ENCODE measurements around the gene SORCS1. TPM values are rescaled to one million over a fixed set of nuclear protein-coding genes. Genes with fewer than 3 reads are reported as not detected.

Gene SORCS1
- total RNA-seq, 2 experiments from 2014 or later, result not detected

DNA sequence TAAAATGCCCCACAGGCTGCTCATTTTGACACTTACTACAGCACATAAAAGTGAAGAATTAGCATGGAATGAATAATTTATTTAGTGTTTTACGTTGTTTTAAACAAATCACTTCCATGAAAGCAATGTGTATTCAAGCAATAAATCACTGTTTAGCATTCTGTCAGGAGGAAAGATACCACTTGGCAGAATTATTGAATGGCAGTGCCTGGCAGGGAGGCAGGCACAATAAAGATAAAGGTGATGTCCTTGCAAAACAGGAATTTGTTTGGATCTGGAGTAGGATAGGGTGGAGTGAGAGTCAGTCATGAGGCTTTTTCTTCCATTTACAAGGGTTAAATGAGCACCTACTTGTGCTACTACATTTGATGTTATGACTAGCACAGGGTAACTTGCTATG is 190.8 kb downstream of the SORCS1 start:
- Mint-ChIP-seq H3K9me3 (no peaks in the 10 kb centered on the region), H3K36me3 (ENCODE audit: low read depth) (no peaks in the 10 kb centered on the region), H3K4me1 (ENCODE audit: low read depth) (no peaks in the 10 kb centered on the region), H3K4me3 (no peak overlapping the region), H3K27ac (no peak overlapping the region), H3K27me3 (no peaks in the 10 kb centered on the region)
- DNase-seq, result no peak
- no peak for ATAC-seq
- CTCF ChIA-PET, result no interaction called here
- intact Hi-C loops (cut with micrococcal nuclease), result no loop called here
- POLR2A ChIA-PET, result no interaction called here
- no peak for TF ChIP-seq CTCF (IDR thresholded peaks at IDR 0.05)

GRCh38 chr10:106973288-106973687 is 191.2 kb downstream of the SORCS1 start:
- ATAC-seq, result no peak

DNA sequence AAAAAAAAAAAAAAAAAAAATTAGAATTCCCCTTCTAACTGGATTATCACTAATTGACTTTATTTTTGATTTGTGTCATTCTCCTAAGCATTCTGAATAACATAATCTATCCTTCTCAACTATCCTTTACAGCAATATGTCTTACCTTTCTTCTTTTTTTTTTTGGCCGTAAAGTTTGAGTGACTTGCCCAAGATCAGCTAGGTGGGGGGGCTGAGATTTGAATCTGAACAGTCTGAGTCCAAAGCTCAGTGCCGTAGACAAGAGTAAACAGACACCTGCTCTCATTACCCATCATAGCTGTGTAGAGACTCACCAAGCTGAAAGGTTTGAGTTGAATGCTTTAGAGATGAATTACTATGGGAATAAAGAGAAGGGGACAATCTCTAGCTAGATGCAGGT is 192.1 kb downstream of the SORCS1 start:
- H3K27me3 Mint-ChIP-seq, result no peaks in the 10 kb centered on the region
- POLR2A ChIA-PET, result no interaction called here
- CTCF ChIA-PET, result no interaction called here
- no peaks in the 10 kb centered on the region for H3K36me3 Mint-ChIP-seq (ENCODE audit: low read depth)
- no peak for TF ChIP-seq CTCF (IDR thresholded peaks at IDR 0.05)
- no peaks in the 10 kb centered on the region for H3K9me3 Mint-ChIP-seq
- no peak overlapping the region for H3K27ac Mint-ChIP-seq
- intact Hi-C loops (cut with micrococcal nuclease), result no loop called here
- ATAC-seq (no peak), DNase-seq (no peak)
- no peak overlapping the region for H3K4me3 Mint-ChIP-seq
- H3K4me1 Mint-ChIP-seq (ENCODE audit: low read depth), result no peaks in the 10 kb centered on the region

More at GRCh38 chr10:106973288-106973687, 191.2 kb downstream of the SORCS1 start:
- no peak overlapping the region for H3K27ac Mint-ChIP-seq
- H3K36me3 Mint-ChIP-seq (ENCODE audit: low read depth), result no peaks in the 10 kb centered on the region
- no peak for DNase-seq
- no peak overlapping the region for H3K4me3 Mint-ChIP-seq
- ChIA-PET CTCF (no interaction called here), POLR2A (no interaction called here)
- intact Hi-C loops (cut with micrococcal nuclease), result no loop called here
- H3K27me3 Mint-ChIP-seq, result no peaks in the 10 kb centered on the region
- no peaks in the 10 kb centered on the region for H3K4me1 Mint-ChIP-seq (ENCODE audit: low read depth)
- no peak for TF ChIP-seq CTCF (IDR thresholded peaks at IDR 0.05)
- H3K9me3 Mint-ChIP-seq, result no peaks in the 10 kb centered on the region

GRCh38 chr10:106971411-106971831 is 193.1 kb downstream of the SORCS1 start:
- no peak for TF ChIP-seq CTCF (IDR thresholded peaks at IDR 0.05)
- ATAC-seq (no peak), DNase-seq (no peak)
- Mint-ChIP-seq H3K27me3 (no peaks in the 10 kb centered on the region), H3K9me3 (no peaks in the 10 kb centered on the region), H3K27ac (no peak overlapping the region), H3K36me3 (ENCODE audit: low read depth) (no peaks in the 10 kb centered on the region), H3K4me1 (ENCODE audit: low read depth) (no peaks in the 10 kb centered on the region), H3K4me3 (no peak overlapping the region)
- ChIA-PET POLR2A (no interaction called here), CTCF (no interaction called here)
- intact Hi-C loops (cut with micrococcal nuclease), result no loop called here

DNA sequence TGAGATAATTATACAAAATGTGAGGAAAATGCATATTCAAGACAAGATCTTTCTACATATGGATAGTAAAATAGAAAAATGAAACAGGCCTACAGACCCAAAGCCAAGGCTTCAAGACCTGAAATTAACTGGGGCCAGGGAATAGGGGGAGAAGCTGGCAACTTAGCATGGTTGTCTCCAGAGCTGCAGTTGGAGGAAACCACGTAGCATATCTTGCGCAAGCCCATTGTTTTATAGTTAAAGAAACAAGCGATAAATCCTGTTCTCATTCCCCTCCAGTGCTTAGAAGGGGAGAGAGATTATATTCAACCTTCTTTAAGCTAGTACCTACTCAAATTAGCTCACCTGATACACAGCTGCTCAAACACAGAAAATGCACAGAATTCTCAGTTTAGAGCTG is 197.1 kb downstream of the SORCS1 start:
- ATAC-seq (no peak), DNase-seq (no peak)
- Mint-ChIP-seq H3K4me1 (ENCODE audit: low read depth) (no peaks in the 10 kb centered on the region), H3K27ac (no peak overlapping the region), H3K4me3 (no peak overlapping the region), H3K36me3 (ENCODE audit: low read depth) (no peaks in the 10 kb centered on the region), H3K27me3 (no peaks in the 10 kb centered on the region), H3K9me3 (peaks cover 3% of the 10 kb centered on the region)
- intact Hi-C loops (cut with micrococcal nuclease), result no loop called here
- TF ChIP-seq CTCF (IDR thresholded peaks at IDR 0.05), result no peak
- POLR2A ChIA-PET, result no interaction called here
- CTCF ChIA-PET, result no interaction called here

All from activated CD8-positive, alpha-beta T cell treated with anti-CD3 and anti-CD28 coated beads for 36 hours (primary cell).